GM19438 (cell line): ENCODE measurements around the gene YTHDF1.
"Not testable (repeated sequence)": the region's sequence is repeated elsewhere in the genome, so short reads cannot be mapped to it uniquely, and the experiment has no call there.

Source experiments
- ATAC-seq: cut with Tn5 transposase; IDR thresholded peaks from one replicate; pipeline ENCODE4 v1.9.1; 2021; ENCODE audit warnings: low read depth; ENCODE audit not compliant: unreplicated experiment

The YTHDF1 gene

DNA sequence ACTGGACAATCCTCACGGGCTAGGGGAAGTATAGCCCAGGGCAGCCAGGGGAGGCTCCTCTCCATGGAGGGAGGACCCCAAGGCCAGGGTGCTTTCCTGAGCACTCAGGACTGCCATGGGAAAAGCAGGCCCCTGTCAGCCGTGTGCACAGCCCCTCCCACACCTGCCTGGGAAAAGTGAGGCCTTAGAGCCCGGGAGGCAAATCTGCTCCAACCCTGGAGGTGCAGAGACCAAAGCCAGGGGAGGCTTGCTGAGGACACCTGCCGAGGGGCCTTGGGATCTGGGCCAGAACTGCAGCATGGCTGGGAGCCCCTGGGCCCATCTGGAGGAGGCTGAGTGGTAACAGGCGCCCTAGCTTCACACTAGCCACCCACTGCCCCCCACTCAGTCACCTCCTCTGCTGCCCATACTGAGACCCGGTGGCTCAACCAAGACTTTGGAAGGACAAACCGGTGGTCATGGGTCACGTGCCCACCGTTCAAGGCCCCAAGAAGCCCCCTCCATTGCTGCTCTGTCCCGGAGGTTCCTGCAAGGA is 55.2 kb downstream of the YTHDF1 start:
- ATAC-seq = no peak

DNA sequence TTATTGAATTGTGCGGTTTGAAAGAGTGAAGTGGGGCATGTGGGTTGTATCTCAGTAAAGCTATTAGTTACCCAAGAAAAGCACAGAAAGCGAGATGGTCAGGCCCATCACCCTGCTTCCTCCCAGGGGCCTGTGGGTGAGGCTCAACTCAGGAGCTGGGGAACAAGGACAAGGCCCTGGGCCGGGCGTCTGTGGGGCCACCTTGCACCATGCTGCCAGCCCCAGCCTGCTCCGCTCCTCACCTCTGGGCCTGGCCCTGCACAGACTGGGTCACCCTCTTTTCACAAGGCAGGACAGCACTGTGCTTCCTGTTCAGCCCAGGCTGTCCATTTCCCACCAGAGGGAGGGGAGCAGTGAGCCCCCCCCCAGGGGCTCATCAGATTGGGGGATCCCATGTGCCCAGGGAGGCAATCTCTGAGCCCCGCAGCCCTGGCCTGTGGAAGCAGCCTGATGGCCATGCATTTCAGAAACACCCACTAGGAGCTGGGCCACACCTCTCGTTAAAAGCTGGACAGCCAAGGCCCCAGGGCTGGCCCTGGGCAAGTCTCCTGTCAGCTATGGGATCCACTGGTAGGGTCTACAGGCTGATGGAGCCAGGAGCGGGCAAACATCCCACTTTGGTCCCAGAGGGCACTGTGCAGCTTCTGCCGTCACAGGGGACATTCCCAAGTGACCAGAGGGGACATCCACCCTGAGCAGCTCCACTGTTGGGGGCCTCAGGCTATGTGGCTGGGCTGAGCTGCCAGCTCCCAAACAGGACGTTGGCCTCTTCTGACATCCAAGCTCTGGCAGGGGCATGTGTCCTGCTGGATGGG is 55.9 kb downstream of the YTHDF1 start:
- ATAC-seq = no peak

DNA sequence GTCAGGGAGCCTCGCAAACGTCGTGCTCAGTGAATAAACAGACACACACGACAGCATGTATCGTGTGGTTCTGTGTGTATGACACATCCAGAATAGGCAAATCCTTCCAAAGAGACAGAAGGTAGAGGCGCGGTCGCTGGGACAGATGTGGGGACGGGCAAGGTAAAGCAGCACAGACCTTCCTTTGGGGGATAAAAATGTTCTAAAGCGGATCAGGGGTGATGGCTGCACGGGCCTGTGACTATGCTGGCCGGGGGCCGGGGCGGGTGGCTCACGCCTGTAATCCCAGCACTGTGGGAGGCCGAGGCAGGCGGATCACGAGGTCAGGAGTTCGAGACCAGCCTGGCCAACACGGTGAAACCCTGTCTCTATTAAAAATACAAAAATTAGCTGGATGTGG is 56.7 kb downstream of the YTHDF1 start:
- ATAC-seq = not testable (repeated sequence)

DNA sequence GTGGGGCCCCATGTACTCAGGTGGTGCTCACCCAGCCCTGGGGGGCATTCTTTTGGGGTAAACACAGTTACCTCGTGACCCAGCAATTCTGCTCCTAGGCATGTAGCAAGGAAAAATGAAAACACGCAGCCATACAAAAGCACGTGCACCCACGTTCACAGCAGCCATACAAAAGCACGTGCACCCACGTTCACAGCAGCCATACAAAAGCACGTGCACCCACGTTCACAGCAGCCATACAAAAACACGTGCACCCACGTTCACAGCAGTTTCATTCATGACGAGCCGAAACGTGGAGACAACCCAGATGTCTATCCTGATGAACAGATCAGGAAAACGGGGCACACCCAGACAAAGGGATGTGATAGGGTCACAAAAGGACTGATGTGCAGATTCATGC is 57.1 kb downstream of the YTHDF1 start:
- no peak for ATAC-seq

DNA sequence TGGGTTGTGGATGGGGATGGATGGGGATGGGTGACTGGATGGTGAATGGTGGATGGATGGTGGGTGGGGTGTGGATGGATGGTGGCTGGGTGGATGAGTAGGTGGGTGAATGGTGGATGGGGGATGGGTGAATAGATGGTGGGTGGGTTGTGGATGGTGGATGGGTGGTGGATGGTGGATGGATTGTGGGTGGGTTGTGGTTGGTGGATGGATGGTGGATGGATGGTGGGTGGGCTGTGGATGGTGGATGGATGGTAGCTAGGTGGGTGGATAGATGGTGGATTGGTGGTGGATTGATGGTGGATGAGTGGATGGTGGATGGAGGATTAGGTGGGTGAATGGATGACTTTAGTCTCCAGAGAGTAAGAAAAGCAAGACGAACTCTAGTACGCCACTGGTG is 57.6 kb downstream of the YTHDF1 start:
- no peak for ATAC-seq

DNA sequence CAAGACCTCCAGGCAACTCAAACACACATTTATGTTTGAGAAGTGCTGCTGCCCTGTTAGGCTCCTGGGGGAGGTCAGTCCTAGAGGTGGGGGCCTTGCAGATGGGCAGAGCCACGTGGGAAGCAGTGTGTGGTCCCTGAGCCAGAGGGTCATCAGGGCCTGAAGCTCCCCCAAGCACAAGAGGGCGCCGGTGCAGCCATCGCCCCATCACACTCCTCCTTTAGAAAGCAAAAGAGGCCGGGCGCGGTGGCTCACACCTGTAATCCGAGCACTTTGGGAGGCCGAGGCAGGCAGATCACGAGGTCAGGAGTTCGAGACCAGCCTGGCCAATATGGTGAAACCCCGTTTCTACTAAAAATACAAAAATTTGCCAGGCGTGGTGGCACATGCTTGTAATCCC is 58.5 kb downstream of the YTHDF1 start:
- ATAC-seq = not testable (repeated sequence)

DNA sequence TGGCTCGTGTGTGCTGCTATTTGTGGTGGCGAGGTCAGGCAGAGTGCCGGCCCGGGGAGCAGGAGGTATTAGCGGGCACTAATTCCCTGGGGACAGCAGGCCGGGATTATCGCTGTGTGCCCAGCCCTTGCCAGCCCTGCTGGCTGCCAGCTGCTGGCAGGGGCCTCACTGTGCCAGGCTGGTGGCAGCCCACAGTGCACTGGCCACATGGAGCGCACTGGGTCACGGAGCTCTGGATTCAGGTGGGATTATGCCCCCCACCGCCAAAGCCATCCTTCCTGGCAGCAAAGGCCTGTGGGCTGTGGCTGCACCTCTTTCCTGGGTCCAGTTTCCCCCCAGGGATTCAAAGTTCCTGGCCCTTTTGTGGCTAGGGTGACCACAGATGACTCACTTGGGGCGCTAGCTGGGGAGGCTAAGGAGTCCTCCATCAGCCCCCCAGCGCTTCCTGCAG is 59.7 kb downstream of the YTHDF1 start:
- ATAC-seq = no peak

DNA sequence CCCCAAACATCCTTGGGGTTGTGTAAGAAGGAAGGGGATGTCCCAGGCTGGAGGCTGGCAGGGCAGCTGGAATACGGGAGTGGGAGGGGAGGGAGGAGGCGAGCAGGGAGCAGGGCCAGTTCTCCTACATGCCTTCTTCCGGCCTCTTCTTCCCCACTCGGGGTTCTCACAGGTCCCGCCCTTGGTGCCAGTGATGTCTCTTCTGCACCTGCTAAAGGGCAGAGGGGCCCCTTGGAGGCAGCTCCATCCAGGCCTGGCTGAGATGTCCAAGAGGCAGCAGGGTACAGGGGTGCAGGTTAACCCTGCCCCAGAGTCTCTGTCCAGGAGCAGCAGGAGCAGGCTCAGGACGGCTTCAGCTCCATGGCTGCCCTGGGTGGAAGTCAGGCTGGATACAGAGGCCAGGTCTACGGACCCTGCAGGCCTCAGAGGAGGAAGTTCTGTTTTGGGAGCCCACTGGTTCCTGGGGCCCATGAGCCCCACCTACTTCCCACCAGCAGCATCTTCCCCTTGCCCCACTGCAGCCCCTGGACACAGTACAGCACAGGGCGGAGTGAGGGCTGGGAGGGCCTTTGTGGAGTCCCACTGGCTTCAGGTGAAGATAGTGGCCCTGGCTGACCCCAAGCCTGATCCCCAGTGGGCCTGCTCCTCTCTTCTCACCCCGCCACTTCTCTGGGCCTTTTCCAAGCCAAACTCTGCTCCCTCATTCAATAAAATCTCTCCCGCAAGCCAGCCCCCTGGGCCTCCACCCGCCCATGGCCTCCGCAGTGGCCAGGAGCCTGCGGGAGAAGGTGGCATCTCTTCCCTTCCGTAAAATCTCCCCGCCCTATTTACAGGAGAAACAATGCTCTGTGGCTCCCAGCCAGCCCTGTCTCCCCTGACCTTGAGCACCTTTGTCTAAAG is 60.4 kb downstream of the YTHDF1 start:
- no peak for ATAC-seq

DNA sequence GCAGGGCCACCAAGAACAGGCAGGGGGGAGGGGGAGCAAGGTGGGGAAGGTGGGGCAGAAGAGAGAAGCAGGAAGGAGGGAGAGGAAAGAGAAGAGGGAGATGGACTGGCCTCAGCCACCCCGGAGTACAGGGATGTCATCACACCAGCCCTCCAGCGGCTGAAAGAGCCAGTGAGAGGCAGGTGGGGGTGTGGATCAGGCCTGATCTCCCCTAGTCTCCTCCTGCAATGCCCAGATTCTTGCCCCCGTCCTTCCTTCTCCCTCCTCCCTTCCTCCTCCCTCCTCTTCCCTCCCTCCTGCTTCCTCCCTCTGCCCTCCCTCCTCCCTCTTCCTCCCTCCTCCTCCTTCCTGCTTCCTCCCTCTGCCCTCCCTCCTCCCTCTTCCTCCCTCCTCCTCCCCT is 61.5 kb downstream of the YTHDF1 start:
- no peak for ATAC-seq

DNA sequence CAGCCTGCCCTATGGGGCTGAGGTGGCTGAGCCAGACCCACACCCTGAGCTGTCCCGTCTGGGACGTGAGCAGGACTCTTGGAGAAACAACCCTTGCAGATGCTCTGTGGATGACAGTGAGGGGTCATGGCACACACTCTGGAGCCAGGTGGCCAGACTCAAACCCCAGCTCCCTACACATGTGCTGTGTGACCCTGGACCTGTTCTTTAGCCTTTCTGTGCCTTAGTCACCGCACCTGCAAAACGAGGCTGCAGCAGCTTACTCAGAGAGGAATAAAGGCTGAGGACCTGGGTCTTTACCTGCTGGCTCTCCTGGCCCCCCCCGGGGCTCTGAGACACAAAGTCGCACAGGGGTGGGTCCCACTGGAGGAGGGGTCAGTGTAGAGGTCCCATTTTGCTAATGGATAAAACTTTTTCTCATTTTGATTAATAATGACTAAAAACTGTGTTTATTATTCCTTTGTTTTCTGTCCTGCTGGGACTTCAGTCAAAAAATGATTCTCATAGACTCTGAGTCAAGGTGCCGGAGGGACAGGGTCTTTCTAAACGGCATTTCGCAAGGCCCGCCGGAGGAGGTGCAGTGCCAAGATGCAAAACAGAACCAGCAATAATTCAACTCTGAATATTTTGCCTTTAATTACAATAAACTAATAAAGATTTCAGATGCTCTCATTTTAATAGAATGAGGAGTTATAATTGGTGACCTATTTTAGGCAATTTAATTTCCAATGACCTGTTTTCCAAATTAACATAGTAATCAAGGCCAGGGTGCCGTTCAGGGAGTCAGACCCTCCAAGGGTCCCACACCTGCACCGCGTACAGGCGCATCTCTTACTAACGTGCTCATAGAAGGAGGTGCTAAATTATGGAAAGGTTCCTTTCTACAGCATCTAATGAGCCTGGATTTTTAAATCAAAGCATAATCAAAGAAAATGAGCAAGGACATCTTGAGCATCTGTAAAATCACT is 62.4 kb downstream of the YTHDF1 start:
- no peak for ATAC-seq

DNA sequence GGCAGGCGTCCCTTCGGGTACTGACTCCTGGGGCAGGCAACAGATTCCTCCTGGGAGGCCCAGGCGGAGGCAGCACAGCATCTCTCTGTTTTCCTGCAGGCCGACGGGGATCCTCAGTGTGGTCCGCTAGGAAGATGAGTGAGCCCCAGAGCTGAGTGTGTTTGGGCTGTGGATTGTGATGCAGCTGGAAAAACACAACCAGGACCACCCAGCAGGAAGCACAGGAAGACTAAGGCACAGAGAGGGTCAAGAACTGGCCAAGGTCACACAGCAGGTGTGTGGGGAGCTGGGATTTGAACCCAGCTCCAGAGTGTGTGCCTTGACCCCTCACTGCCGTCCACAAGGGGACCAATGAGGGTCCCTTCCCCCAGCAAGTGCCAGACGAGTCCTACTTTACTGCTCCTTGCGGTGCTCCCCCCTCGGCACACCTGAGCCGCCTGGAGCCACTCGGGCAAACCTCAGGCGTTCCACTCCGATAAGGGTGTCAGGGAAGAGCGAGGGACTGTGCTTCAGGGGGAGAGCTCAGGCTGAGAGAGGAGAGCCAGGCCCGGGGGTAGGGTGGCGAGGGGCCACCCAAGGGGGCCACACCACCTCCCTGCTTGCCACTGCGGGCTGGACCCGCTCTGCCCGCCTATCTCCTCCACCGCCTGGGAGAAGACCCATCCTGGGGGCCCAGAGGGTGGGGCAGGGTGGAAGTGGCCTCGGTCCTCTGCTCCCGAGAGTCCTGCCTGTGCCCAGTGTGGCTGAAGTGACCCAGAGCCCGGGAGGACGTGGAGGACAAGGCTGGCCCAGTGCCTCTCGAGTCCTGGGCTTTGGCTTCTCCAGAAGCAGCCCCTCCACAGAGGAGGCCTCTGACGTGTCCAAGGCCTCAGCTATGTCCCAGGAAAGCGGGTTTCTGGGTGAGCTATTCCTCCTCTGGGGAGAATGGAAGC is 63.3 kb downstream of the YTHDF1 start:
- no peak for ATAC-seq

DNA sequence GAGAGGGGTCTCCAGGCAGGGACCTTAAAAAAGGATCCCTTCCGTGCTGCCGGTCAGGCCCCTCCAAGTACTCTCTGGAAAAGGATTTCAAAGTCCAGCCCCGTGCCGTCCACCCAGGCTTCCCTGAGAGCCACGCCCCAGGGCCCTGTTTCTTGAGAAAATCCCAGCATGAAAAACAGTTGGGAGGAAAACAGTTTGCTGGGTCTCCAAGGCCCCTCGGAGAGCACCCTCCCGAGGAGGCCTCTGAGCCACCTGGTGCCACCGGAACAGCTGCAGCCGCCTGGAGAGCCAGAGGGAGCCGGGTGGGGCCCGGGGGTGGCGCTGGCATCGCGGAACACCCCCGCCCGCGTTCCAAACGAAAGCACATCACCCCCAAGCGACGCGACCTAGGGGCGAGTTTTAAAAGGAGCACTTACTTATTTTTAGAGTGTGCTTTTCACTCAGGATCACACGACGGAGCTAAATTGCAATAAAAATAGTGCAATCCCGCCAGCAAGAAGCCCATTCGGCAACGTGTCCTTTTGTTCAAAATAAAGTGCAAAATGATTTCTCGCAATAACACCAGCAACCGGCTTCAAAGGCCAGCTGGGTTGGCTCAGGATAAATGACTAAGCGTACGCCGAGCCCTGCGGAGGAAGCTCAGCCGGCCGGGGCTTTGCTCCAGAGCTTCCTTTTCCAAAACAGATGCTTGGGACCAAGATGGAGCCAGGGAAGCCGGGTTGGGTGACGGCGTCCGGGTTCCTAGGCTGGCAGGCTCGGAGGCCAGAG is 64.2 kb downstream of the YTHDF1 start:
- ATAC-seq = no peak

DNA sequence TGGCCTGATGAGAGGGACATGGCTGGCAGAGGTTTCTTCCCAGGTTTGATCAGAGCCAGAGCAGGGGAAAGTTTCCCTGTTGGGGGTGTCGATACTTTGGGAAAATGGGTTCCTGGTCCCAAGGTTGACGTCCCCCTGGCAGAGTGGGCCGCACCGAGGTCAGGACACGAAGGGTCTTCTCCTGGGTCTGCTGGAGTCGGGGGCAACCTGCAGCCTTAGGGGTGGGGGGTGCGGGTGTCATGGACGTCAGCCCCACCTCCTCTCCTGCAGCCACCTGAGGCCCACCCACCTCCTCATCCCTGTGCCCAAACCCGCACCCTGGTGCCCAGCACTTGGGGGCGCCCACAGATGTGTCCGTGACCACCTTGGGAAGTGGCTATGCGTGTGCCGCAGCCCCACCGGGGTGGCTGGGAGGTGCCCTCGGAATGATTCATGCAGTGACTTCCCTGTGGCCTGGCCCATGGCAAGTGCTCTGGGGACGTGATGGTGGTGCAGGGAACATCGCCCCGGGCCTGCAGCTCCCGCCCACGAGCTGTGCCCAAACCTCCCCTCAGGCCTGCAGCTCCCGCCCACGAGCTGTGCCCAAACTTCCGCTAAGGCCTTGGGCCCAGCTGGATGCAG is 64.9 kb downstream of the YTHDF1 start:
- ATAC-seq = no peak

DNA sequence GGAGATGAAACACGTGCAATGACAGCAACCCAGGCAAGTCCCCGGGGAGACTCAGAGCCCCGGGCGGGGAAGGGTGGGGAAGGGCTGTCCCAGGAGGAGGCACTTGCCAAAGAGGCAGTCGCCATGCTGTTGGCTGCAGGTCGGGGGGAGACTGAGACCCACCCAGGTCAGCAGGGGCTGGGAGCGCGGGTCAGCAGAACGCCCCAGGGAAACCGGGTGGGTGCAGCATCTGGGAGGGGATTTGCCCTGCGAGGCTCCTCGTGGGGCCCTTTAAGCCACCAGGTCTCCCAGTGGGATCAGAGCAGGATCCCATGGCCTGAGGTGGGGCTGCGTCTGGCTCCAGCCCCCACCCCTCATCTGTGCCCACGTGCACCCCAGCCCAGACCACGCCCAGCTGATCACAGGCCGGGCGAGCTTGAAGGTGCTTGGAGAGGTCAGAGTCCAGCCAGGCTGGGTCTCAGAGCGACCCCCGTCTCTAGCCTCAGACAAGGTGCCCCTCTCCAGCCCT is 65.5 kb downstream of the YTHDF1 start:
- no peak for ATAC-seq

DNA sequence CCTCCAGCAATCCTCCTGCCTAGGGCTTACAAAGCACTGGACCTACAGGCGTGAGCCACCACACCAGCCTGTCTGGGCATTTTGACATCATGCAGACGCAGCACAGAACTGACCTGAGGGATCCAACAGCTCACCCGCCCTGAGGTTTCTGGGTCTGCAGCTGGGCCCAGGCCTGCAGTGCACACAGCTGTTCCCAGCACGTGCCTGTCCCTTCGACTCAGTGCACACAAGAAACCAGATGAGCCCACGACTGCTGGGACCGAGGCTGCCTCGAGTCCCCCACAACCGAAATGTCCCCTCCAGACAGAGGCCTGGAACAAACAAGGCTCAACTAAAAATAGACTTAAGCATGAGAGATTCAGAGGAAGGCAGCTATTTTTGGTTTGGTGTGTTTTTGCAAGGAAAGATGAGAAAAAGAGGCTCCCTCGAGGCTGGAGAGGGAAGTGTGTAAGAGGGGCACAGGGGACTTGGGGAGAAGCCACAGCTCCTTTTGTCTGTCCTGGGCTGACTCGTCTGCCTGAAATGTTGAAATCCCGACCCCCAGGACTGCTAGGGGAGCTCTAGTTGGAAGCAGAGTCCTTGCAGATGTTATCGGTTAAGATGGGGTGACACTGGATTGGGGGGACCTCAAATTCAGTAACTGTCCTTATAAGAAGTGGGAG is 66.3 kb downstream of the YTHDF1 start:
- no peak for ATAC-seq

DNA sequence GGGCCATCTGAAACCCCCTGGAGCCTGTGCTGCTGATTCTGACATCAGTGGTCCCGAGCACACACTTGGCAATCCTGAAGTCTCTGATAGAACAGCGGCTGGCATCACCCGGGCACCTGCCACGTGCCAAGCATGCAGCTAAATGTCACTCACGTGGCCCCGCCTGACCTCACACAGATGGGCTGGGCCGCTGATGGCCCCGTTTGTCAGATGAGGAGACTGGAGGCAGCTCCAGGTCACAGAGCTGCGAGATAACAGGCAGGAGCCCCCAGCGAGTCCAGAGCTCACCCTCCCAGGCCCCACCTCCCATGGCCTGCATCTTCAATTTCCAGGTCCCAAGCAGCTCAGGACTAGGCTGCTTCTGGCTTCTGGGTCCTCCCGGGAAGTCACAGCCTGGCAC is 67.2 kb downstream of the YTHDF1 start:
- no peak for ATAC-seq

DNA sequence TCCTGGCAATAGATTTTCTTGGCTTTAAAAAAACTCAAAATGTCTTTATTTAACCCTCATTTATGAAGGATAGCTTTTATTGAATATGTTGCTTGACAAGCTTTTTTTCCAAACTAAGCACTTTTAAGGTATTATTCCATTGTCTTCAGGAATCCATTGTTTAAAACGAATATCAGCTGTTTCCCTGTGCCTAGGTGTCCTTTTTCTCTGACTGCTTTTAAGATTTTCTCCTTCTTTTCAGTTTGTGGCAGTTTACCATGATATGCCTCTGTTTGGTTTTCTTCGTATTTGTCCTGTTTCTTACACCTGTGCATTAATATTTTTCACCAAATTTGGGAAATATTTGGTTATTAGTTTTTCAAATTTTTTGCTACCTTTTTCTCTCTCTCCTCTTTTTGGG is 68.4 kb downstream of the YTHDF1 start:
- no peak for ATAC-seq
